HCT116 (cell line): ENCODE measurements around the gene SLC25A47. TPM values are rescaled to one million over a fixed set of nuclear protein-coding genes. Genes with fewer than 3 reads are reported as not detected.

Source experiments
- ATAC-seq: fragments of 200-7000 bp; cut with Tn5 transposase; 2 replicates; pipeline ENCODE4 v1.9.1; 2020; ENCODE audit warnings: mild to moderate bottlenecking, moderate library complexity
- BruUV-seq: library from RNA; stranded (reverse); fragments of 400-500 nt; replicated peaks from 2 replicates; lab custom pipeline; 2021; lab: Mats Ljungman, UMichigan
- CTCF ChIA-PET: fragments of 300-600 bp; sonication (Branson Sonifier 250); formaldehyde crosslinking; loops from one replicate; lab custom pipeline; 2021; ENCODE audit warnings: antibody characterized with exemption; lab: Charles Lee
- POLR2A ChIA-PET: fragments of 300-600, 350-600 bp; sonication (Branson Sonifier 250); formaldehyde crosslinking; loops from one replicate; lab custom pipeline; 2021; ENCODE audit warnings: antibody characterized with exemption; lab: Charles Lee
- RAD21 ChIA-PET, 2 experiments: fragments of 300-600 bp; sonication (Branson Sonifier 250); formaldehyde crosslinking; loops; one replicate each; lab custom pipeline; 2023; ENCODE audit warnings: low total read pairs in 2 of 2; ENCODE audit not compliant: uncharacterized antibody in 2 of 2, unreplicated experiment in 2 of 2, low non-redundant PET in 1 of 2; lab: Charles Lee
- DNase-seq: peaks from one replicate; pipeline ENCODE4 v3.0.0-alpha.2; 2010; ENCODE audit warnings: low read depth, low spot score
- H2AFZ ChIP-seq: fragments of 200-600 bp; shearing (Covaris generic), sonication (generic); 2 replicates; pipeline ENCODE4 v1.6.1; 2017; ENCODE audit warnings: low read depth, mixed run types, mixed read lengths, antibody characterized with exemption, low read length; ENCODE audit not compliant: poor library complexity, severe bottlenecking
- H3K27ac ChIP-seq: 2 replicates; pipeline ENCODE4 v1.5.1; 2012; ENCODE audit warnings: low read depth, low read length
- H3K27me3 ChIP-seq: fragments of 200-600 bp; sonication (generic); 2 replicates; pipeline ENCODE4 v1.6.1; 2016; ENCODE audit warnings: mixed run types, low read length, mixed read lengths; ENCODE audit not compliant: insufficient read depth
- H3K36me3 ChIP-seq, 2 experiments: fragments of 200-500 bp in 1 of 2; fragments of 200-600 bp in 1 of 2; sonication (Bioruptor generic) in 1 of 2; sonication (generic) in 1 of 2; 2 replicates each; pipeline versions ENCODE4 v1.5.1 to v1.6.1; 2014 to 2016; ENCODE audit warnings: low read length in 2 of 2, inconsistent platforms in 1 of 2, mixed read lengths in 1 of 2, mixed run types in 1 of 2; ENCODE audit not compliant: insufficient read depth in 2 of 2, control insufficient read depth in 1 of 2
- H3K4me1 ChIP-seq, 2 experiments: fragments of 200-600 bp in 1 of 2; sonication (generic) in 1 of 2; 2 replicates each; pipeline versions ENCODE4 v1.5.1 to v1.6.1; 2012 to 2017; ENCODE audit warnings: low read length in 2 of 2, inconsistent platforms in 1 of 2, mild to moderate bottlenecking in 1 of 2, mixed read lengths in 1 of 2, mixed run types in 1 of 2, moderate library complexity in 1 of 2; ENCODE audit not compliant: insufficient read depth in 2 of 2, control insufficient read depth in 1 of 2
- H3K4me2 ChIP-seq: fragments of 200-600 bp; sonication (generic); 2 replicates; pipeline ENCODE4 v1.6.1; 2017; ENCODE audit warnings: mixed run types, low read length, mixed read lengths
- H3K4me3 ChIP-seq, 2 experiments: fragments of 200-600 bp in 1 of 2; sonication (generic) in 1 of 2; replicated peaks in 1 of 2; 2 replicates each; pipeline ENCODE4 v1.5.1; 2011 to 2016; ENCODE audit warnings: low read length in 2 of 2, control low read depth in 1 of 2, low read depth in 1 of 2, mild to moderate bottlenecking in 1 of 2, mixed read lengths in 1 of 2, mixed run types in 1 of 2
- H3K79me2 ChIP-seq: fragments of 200-600 bp; sonication (generic); 2 replicates; pipeline ENCODE4 v1.6.1; 2017; ENCODE audit warnings: mild to moderate bottlenecking, mixed run types, low read length, moderate library complexity, mixed read lengths; ENCODE audit not compliant: insufficient read depth
- H3K9ac ChIP-seq: fragments of 200-600 bp; sonication (generic); 2 replicates; pipeline ENCODE4 v1.6.1; 2016; ENCODE audit warnings: low read length, mixed read lengths
- H3K9me2 ChIP-seq: fragments of 200-600 bp; sonication (generic), shearing (Covaris generic); 2 replicates; pipeline ENCODE4 v1.6.1; 2017; ENCODE audit warnings: mixed run types, mild to moderate bottlenecking, moderate library complexity; ENCODE audit not compliant: insufficient read depth
- H3K9me3 ChIP-seq, 2 experiments: fragments of 200-500 bp in 1 of 2; fragments of 200-600 bp in 1 of 2; sonication (Bioruptor generic) in 1 of 2; sonication (generic) in 1 of 2; 2 replicates each; pipeline ENCODE4 v1.6.1; 2014 to 2017; ENCODE audit warnings: low read length in 2 of 2, mixed read lengths in 2 of 2, inconsistent platforms in 1 of 2, low read depth in 1 of 2, mild to moderate bottlenecking in 1 of 2, mixed run types in 1 of 2, moderate library complexity in 1 of 2; ENCODE audit not compliant: control insufficient read depth in 1 of 2, insufficient read depth in 1 of 2
- H4K20me1 ChIP-seq: fragments of 200-600 bp; sonication (generic), shearing (Covaris generic); 2 replicates; pipeline ENCODE4 v1.6.1; 2017; ENCODE audit warnings: mixed run types, mild to moderate bottlenecking, moderate library complexity; ENCODE audit not compliant: insufficient read depth
- CEBPB ChIP-seq: IDR thresholded peaks from 2 replicates; pipeline ENCODE4 v1.6.1; 2012; ENCODE audit warnings: low read depth
- ELF1 ChIP-seq: IDR thresholded peaks from 2 replicates; pipeline ENCODE4 v1.6.1; 2012; ENCODE audit warnings: low read depth, borderline replicate concordance
- POLR2A ChIP-seq: IDR thresholded peaks from 2 replicates; pipeline ENCODE4 v1.7.0; 2011; ENCODE audit warnings: borderline replicate concordance; ENCODE audit not compliant: insufficient read depth, insufficient read length; ENCODE audit errors: extremely low read depth
- POLR2AphosphoS5 ChIP-seq: IDR thresholded peaks from 2 replicates; pipeline ENCODE4 v1.6.1; 2011; ENCODE audit warnings: mild to moderate bottlenecking, low read depth, low read length, moderate library complexity
- SIN3A ChIP-seq: IDR thresholded peaks from 2 replicates; pipeline ENCODE4 v1.6.1; 2012; ENCODE audit warnings: low read depth
- SRF ChIP-seq: IDR thresholded peaks from 2 replicates; pipeline ENCODE4 v1.6.1; 2012; ENCODE audit warnings: low read depth
- TCF7L2 ChIP-seq: IDR thresholded peaks from 2 replicates; pipeline ENCODE4 v1.7.0; 2011; ENCODE audit warnings: borderline replicate concordance, inconsistent platforms; ENCODE audit not compliant: insufficient read depth, insufficient read length; ENCODE audit errors: extremely low read depth
- ZFX ChIP-seq: fragments of 450-650 bp; IDR thresholded peaks from 2 replicates; pipeline ENCODE4 v1.6.1; 2017
- ZNF274 ChIP-seq: fragments of 200-500 bp; sonication (Bioruptor generic); IDR thresholded peaks from 2 replicates; pipeline ENCODE4 v1.6.1; 2014; ENCODE audit warnings: mild to moderate bottlenecking, low read depth, low read length, inconsistent platforms
- intact Hi-C: fragments of 100-400 bp; cut with micrococcal nuclease; formaldehyde crosslinking; loops from 2 replicates; pipeline ENCODE4 v1.10.0; 2022
- total RNA-seq: library from RNA; stranded (reverse); gene quantifications from one replicate; pipeline ENCODE4 v1.2.1, GENCODE V29; 2021; ENCODE audit not compliant: unreplicated experiment
- TF ChIP-seq, protein P1 (sequence below): IDR thresholded peaks from 2 replicates; pipeline ENCODE4 v1.6.1; 2011; ENCODE audit warnings: mild to moderate bottlenecking, low read length, moderate library complexity; ENCODE audit not compliant: insufficient replicate concordance; ENCODE audit errors: extremely low read depth
- TF ChIP-seq, protein P2 (sequence below): IDR thresholded peaks from 2 replicates; pipeline ENCODE4 v1.6.1; 2012
- TF ChIP-seq, protein P3 (sequence below), 3 experiments: fragments of 200-600 bp in 1 of 3; sonication (generic) in 1 of 3; IDR thresholded peaks in 2 of 3; conservative IDR thresholded peaks in 1 of 3; 2 replicates each; pipeline ENCODE4 v1.5.1; 2012 to 2017; ENCODE audit warnings: low read depth in 2 of 3, low read length in 2 of 3, antibody characterized with exemption in 1 of 3, borderline replicate concordance in 1 of 3, control low read depth in 1 of 3, mild to moderate bottlenecking in 1 of 3, mixed read lengths in 1 of 3, mixed run types in 1 of 3, moderate library complexity in 1 of 3; ENCODE audit not compliant: insufficient read depth in 1 of 3
- TF ChIP-seq, protein P4 (sequence below): IDR thresholded peaks from 2 replicates; pipeline ENCODE4 v1.6.1; 2012
- TF ChIP-seq, protein P5 (sequence below): IDR thresholded peaks from 2 replicates; pipeline ENCODE4 v1.6.1; 2012; ENCODE audit warnings: low read depth

Gene SLC25A47
- total RNA-seq, 1 experiment from 2014 or later = 0.17 TPM

DNA sequence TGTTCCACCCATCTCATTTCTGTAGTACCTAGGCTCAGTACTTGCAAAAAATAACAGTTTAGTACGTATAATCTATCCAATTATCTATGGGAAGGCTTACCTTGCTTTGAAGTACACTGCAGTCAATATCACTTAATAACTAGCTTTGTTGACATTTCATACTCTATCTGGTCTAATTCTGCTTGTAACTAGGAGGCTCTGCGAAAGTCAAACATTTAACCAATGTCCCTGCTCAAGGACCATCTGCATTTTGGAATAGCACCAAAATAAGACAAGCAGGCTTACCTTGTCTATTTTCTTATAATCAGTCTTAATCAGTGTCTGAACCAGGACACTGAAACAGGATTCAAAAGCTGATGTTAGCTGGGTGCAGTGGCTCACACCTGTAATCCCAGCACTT, 39.9 kb downstream of the SLC25A47 start:
- BruUV-seq = no TSS peak
- CTCF ChIA-PET = no interaction called here
- POLR2A ChIA-PET = no interaction called here
- no peak overlapping the region for H3K4me2 ChIP-seq
- TF ChIP-seq TCF7L2 = no peak
- TF ChIP-seq, protein P1, sequence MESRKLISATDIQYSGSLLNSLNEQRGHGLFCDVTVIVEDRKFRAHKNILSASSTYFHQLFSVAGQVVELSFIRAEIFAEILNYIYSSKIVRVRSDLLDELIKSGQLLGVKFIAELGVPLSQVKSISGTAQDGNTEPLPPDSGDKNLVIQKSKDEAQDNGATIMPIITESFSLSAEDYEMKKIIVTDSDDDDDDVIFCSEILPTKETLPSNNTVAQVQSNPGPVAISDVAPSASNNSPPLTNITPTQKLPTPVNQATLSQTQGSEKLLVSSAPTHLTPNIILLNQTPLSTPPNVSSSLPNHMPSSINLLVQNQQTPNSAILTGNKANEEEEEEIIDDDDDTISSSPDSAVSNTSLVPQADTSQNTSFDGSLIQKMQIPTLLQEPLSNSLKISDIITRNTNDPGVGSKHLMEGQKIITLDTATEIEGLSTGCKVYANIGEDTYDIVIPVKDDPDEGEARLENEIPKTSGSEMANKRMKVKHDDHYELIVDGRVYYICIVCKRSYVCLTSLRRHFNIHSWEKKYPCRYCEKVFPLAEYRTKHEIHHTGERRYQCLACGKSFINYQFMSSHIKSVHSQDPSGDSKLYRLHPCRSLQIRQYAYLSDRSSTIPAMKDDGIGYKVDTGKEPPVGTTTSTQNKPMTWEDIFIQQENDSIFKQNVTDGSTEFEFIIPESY = no peak
- TF ChIP-seq, protein P2, sequence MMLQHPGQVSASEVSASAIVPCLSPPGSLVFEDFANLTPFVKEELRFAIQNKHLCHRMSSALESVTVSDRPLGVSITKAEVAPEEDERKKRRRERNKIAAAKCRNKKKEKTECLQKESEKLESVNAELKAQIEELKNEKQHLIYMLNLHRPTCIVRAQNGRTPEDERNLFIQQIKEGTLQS = no peak
- no peak for TF ChIP-seq ELF1
- TF ChIP-seq CEBPB = no peak
- TF ChIP-seq, protein P3, sequence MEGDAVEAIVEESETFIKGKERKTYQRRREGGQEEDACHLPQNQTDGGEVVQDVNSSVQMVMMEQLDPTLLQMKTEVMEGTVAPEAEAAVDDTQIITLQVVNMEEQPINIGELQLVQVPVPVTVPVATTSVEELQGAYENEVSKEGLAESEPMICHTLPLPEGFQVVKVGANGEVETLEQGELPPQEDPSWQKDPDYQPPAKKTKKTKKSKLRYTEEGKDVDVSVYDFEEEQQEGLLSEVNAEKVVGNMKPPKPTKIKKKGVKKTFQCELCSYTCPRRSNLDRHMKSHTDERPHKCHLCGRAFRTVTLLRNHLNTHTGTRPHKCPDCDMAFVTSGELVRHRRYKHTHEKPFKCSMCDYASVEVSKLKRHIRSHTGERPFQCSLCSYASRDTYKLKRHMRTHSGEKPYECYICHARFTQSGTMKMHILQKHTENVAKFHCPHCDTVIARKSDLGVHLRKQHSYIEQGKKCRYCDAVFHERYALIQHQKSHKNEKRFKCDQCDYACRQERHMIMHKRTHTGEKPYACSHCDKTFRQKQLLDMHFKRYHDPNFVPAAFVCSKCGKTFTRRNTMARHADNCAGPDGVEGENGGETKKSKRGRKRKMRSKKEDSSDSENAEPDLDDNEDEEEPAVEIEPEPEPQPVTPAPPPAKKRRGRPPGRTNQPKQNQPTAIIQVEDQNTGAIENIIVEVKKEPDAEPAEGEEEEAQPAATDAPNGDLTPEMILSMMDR (IDR thresholded peaks at IDR 0.05 in 2 of 3, conservative IDR thresholded peaks at IDR 0.05 in 1 of 3; ENCODE audit: borderline replicate concordance in 1 of 3, insufficient read depth in 1 of 3, low read depth in 2 of 3, low read length in 2 of 3) = no peak
- no peak for TF ChIP-seq ZFX
- TF ChIP-seq ZNF274 = no peak
- TF ChIP-seq SIN3A = no peak
- TF ChIP-seq POLR2AphosphoS5 = no peak
- TF ChIP-seq, protein P4, sequence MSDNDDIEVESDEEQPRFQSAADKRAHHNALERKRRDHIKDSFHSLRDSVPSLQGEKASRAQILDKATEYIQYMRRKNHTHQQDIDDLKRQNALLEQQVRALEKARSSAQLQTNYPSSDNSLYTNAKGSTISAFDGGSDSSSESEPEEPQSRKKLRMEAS = no peak
- no peak for TF ChIP-seq SRF
- no peak for TF ChIP-seq POLR2A
- TF ChIP-seq, protein P5, sequence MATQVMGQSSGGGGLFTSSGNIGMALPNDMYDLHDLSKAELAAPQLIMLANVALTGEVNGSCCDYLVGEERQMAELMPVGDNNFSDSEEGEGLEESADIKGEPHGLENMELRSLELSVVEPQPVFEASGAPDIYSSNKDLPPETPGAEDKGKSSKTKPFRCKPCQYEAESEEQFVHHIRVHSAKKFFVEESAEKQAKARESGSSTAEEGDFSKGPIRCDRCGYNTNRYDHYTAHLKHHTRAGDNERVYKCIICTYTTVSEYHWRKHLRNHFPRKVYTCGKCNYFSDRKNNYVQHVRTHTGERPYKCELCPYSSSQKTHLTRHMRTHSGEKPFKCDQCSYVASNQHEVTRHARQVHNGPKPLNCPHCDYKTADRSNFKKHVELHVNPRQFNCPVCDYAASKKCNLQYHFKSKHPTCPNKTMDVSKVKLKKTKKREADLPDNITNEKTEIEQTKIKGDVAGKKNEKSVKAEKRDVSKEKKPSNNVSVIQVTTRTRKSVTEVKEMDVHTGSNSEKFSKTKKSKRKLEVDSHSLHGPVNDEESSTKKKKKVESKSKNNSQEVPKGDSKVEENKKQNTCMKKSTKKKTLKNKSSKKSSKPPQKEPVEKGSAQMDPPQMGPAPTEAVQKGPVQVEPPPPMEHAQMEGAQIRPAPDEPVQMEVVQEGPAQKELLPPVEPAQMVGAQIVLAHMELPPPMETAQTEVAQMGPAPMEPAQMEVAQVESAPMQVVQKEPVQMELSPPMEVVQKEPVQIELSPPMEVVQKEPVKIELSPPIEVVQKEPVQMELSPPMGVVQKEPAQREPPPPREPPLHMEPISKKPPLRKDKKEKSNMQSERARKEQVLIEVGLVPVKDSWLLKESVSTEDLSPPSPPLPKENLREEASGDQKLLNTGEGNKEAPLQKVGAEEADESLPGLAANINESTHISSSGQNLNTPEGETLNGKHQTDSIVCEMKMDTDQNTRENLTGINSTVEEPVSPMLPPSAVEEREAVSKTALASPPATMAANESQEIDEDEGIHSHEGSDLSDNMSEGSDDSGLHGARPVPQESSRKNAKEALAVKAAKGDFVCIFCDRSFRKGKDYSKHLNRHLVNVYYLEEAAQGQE = no peak
- no peak overlapping the region for H3K27ac ChIP-seq
- ATAC-seq (no peak), DNase-seq (no peak)
- H3K36me3 ChIP-seq = peaks cover 20 to 23% of the 10 kb centered on the region in 2 experiments
- RAD21 ChIA-PET = no interaction called here
- H3K9me3 ChIP-seq = no peaks in the 10 kb centered on the region
- no peak overlapping the region for H2AFZ ChIP-seq
- no peaks in the 10 kb centered on the region for H3K79me2 ChIP-seq
- intact Hi-C loops = no loop called here
- no peaks in the 10 kb centered on the region for H3K9me2 ChIP-seq
- no peak overlapping the region for H3K9ac ChIP-seq
- no peaks in the 10 kb centered on the region for H4K20me1 ChIP-seq
- H3K4me1 ChIP-seq = no peaks in the 10 kb centered on the region
- H3K27me3 ChIP-seq = no peaks in the 10 kb centered on the region
- no peak overlapping the region for H3K4me3 ChIP-seq
